H9 (cell line): ENCODE data around the gene PDXK. TPM values are rescaled to one million over a fixed set of nuclear protein-coding genes. Genes with fewer than 3 reads are reported as not detected.
A peak's percentile ranks its signal among the peaks of the same experiment; 100 is the strongest.

Source experiments
- DNase-seq: peaks from one replicate; pipeline ENCODE4 v3.0.0-alpha.2; 2017
- H2AFZ ChIP-seq: one replicate; pipeline ENCODE4 v1.6.1; 2013; ENCODE audit warnings: mild to moderate bottlenecking, low read length, control low read depth, moderate library complexity
- H2AK5ac ChIP-seq: 2 replicates; pipeline ENCODE4 v1.6.1; 2013; ENCODE audit warnings: low read length, control low read depth, mixed read lengths; ENCODE audit not compliant: insufficient read length
- H2BK120ac ChIP-seq: one replicate; pipeline ENCODE4 v1.6.1; 2013; ENCODE audit warnings: low read depth, mild to moderate bottlenecking, low read length, control low read depth, inconsistent platforms; ENCODE audit not compliant: poor library complexity, severe bottlenecking
- H2BK12ac ChIP-seq: 2 replicates; pipeline ENCODE4 v1.6.1; 2013; ENCODE audit warnings: low read length, control low read depth, mixed read lengths, low read depth; ENCODE audit not compliant: insufficient read length
- H2BK15ac ChIP-seq: 2 replicates; pipeline ENCODE4 v1.6.1; 2013; ENCODE audit warnings: low read depth, low read length, control low read depth
- H2BK20ac ChIP-seq: one replicate; pipeline ENCODE4 v1.6.1; 2013; ENCODE audit warnings: low read depth, mild to moderate bottlenecking, low read length, control low read depth, inconsistent platforms; ENCODE audit not compliant: poor library complexity, severe bottlenecking
- H2BK5ac ChIP-seq: 2 replicates; pipeline ENCODE4 v1.6.1; 2013; ENCODE audit warnings: low read length, control low read depth, mixed read lengths; ENCODE audit not compliant: insufficient read length
- H3K14ac ChIP-seq: 2 replicates; pipeline ENCODE4 v1.6.1; 2013; ENCODE audit warnings: low read length, control low read depth; ENCODE audit not compliant: insufficient read depth
- H3K18ac ChIP-seq: 2 replicates; pipeline ENCODE4 v1.6.1; 2013; ENCODE audit warnings: low read depth, mild to moderate bottlenecking, mixed read lengths, low read length, control low read depth; ENCODE audit not compliant: insufficient read length
- H3K23ac ChIP-seq: 2 replicates; pipeline ENCODE4 v1.6.1; 2013; ENCODE audit warnings: low read length, control low read depth, mixed read lengths, low read depth; ENCODE audit not compliant: insufficient read length
- H3K23me2 ChIP-seq: 2 replicates; pipeline ENCODE4 v1.6.1; 2013; ENCODE audit warnings: low read depth, mild to moderate bottlenecking, mixed read lengths, low read length, control low read depth; ENCODE audit not compliant: insufficient read length, poor library complexity, severe bottlenecking
- H3K27ac ChIP-seq: 2 replicates; pipeline ENCODE4 v1.5.1; 2013; ENCODE audit warnings: low read length, control low read depth, mixed read lengths, low read depth; ENCODE audit not compliant: insufficient read length
- H3K27me3 ChIP-seq: 2 replicates; pipeline ENCODE4 v1.6.1; 2013; ENCODE audit warnings: low read length, control low read depth, inconsistent platforms; ENCODE audit not compliant: insufficient read depth
- H3K4ac ChIP-seq: 2 replicates; pipeline ENCODE4 v1.6.1; 2013; ENCODE audit warnings: low read depth, mild to moderate bottlenecking, control low read depth, inconsistent platforms, low read length, moderate library complexity
- H3K4me1 ChIP-seq: 2 replicates; pipeline ENCODE4 v1.6.1; 2013; ENCODE audit warnings: low read length, control low read depth, inconsistent platforms; ENCODE audit not compliant: insufficient read depth
- H3K4me2 ChIP-seq: 2 replicates; pipeline ENCODE4 v1.6.1; 2013; ENCODE audit warnings: low read length, control low read depth, mixed read lengths; ENCODE audit not compliant: insufficient read length, insufficient read depth
- H3K56ac ChIP-seq: 2 replicates; pipeline ENCODE4 v1.6.1; 2013; ENCODE audit warnings: low read depth, mild to moderate bottlenecking, mixed read lengths, low read length, control low read depth; ENCODE audit not compliant: insufficient read length
- H3K79me1 ChIP-seq: 2 replicates; pipeline ENCODE4 v1.6.1; 2013; ENCODE audit warnings: low read depth, mild to moderate bottlenecking, moderate library complexity, low read length, control low read depth, inconsistent platforms; ENCODE audit not compliant: insufficient read depth, poor library complexity, severe bottlenecking
- H3K79me2 ChIP-seq: 2 replicates; pipeline ENCODE4 v1.6.1; 2013; ENCODE audit warnings: low read length, control low read depth, inconsistent platforms; ENCODE audit not compliant: insufficient read depth
- H3K9ac ChIP-seq: 2 replicates; pipeline ENCODE4 v1.6.1; 2013; ENCODE audit warnings: low read length, control low read depth, mixed read lengths; ENCODE audit not compliant: insufficient read length; ENCODE audit errors: extremely low read depth
- H3K9me3 ChIP-seq: one replicate; pipeline ENCODE4 v1.6.1; 2013; ENCODE audit warnings: low read depth, low read length, inconsistent platforms; ENCODE audit not compliant: control insufficient read depth
- H3T11ph ChIP-seq: one replicate; pipeline ENCODE4 v1.6.1; 2013; ENCODE audit warnings: mild to moderate bottlenecking, low read length, control low read depth, inconsistent platforms
- H4K20me1 ChIP-seq: one replicate; pipeline ENCODE4 v1.6.1; 2013; ENCODE audit not compliant: control insufficient read depth, insufficient read length, insufficient read depth
- H4K5ac ChIP-seq: 2 replicates; pipeline ENCODE4 v1.6.1; 2013; ENCODE audit warnings: low read depth, mild to moderate bottlenecking, mixed read lengths, low read length, control low read depth; ENCODE audit not compliant: insufficient read length
- H4K8ac ChIP-seq: replicated peaks from 2 replicates; pipeline ENCODE4 v1.6.1; 2013; ENCODE audit warnings: low read length, control low read depth, mixed read lengths, low read depth; ENCODE audit not compliant: insufficient read length
- H4K91ac ChIP-seq: 2 replicates; pipeline ENCODE4 v1.6.1; 2013; ENCODE audit warnings: low read depth, mild to moderate bottlenecking, moderate library complexity, mixed read lengths, low read length, control low read depth; ENCODE audit not compliant: insufficient read length
- H3K27ac Mint-ChIP-seq, 3 experiments: 2 replicates in 2 of 3; 3 replicates in 1 of 3; pipeline ENCODE4 v1.8.0; 2020 to 2021; ENCODE audit warnings: mixed read lengths in 3 of 3, mild to moderate bottlenecking in 1 of 3, moderate library complexity in 1 of 3
- H3K27me3 Mint-ChIP-seq: 2 replicates; pipeline ENCODE4 v1.8.0; 2021; ENCODE audit warnings: low read depth, mild to moderate bottlenecking, moderate library complexity, mixed read lengths
- H3K36me3 Mint-ChIP-seq, 3 experiments: 2 replicates in 2 of 3; 3 replicates in 1 of 3; pipeline ENCODE4 v1.8.0; 2020 to 2021; ENCODE audit warnings: low read depth in 3 of 3, mixed read lengths in 3 of 3; ENCODE audit not compliant: insufficient read depth in 1 of 3
- H3K4me1 Mint-ChIP-seq, 2 experiments: 2 replicates each; pipeline ENCODE4 v1.8.0; 2020; ENCODE audit warnings: mixed read lengths in 2 of 2
- H3K4me3 Mint-ChIP-seq, 2 experiments: 2 replicates in 1 of 2; 3 replicates in 1 of 2; pipeline ENCODE4 v1.8.0; 2020 to 2021; ENCODE audit warnings: mild to moderate bottlenecking in 2 of 2, mixed read lengths in 2 of 2, moderate library complexity in 1 of 2
- H3K9me3 Mint-ChIP-seq, 2 experiments: 2 replicates in 1 of 2; 3 replicates in 1 of 2; pipeline ENCODE4 v1.8.0; 2020; ENCODE audit warnings: mild to moderate bottlenecking in 2 of 2, mixed read lengths in 2 of 2, moderate library complexity in 1 of 2
- CTCF ChIP-seq: fragments of 200-600 bp; sonication (generic); conservative IDR thresholded peaks from 3 replicates; pipeline ENCODE4 v1.8.0; 2021; ENCODE audit warnings: antibody characterized with exemption, mild to moderate bottlenecking
- WGBS: extraction: QIAGEN DNeasy Blood & Tissue Kit; methylation state at CpG from one replicate; pipeline ENCODE4 v1.1.7; 2013; ENCODE audit warnings: missing lambda C conversion rate, low lambda C conversion rate, mixed read lengths; ENCODE audit not compliant: insufficient read length; ENCODE audit errors: extremely low coverage; 5-methylcytosine and 5-hydroxymethylcytosine counted together
- total RNA-seq: library from RNA; stranded (reverse); gene quantifications from 2 replicates; pipeline ENCODE4 v1.2.1, GENCODE V29; 2021

PDXK gene
- total RNA-seq, 1 experiment from 2014 or later: 109 TPM

- H3K27me3 ChIP-seq: no peaks in the 10 kb centered on the region
- no peaks in the 10 kb centered on the region for H3K79me2 ChIP-seq
- Mint-ChIP-seq H3K4me3 (no peak overlapping the region), H3K27ac (peak overlapping the region in 1 of 3 experiments; percentile 44; a peak in 2 of 7 replicates), H3K36me3 (peaks cover 8 to 28% (median 14%) of the 10 kb centered on the region in 3 experiments), H3K4me1 (peaks cover under 1 to 5% of the 10 kb centered on the region in 2 experiments; a peak in 1 of 4 replicates), H3K9me3 (peaks cover 0 to 3% of the 10 kb centered on the region in 2 experiments; a peak in 1 of 5 replicates), H3K27me3 (no peaks in the 10 kb centered on the region)
- no peaks in the 10 kb centered on the region for H3K9me3 ChIP-seq
- H4K8ac ChIP-seq: no peak overlapping the region
- WGBS: no CpG with 5 or more reads among the region's 15 CpGs
- H3K9ac ChIP-seq: no peak overlapping the region
- no peaks in the 10 kb centered on the region for H3K23me2 ChIP-seq
- H3K79me1 ChIP-seq: no peaks in the 10 kb centered on the region
- H3K4me2 ChIP-seq: no peak overlapping the region
- no peak overlapping the region for H3K23ac ChIP-seq
- TF ChIP-seq CTCF: no peak
- H2AFZ ChIP-seq: no peak overlapping the region
- no peak overlapping the region for H2BK5ac ChIP-seq
- H3K27ac ChIP-seq: no peak overlapping the region
- H3T11ph ChIP-seq: no peak overlapping the region
- no peak overlapping the region for H2BK15ac ChIP-seq
- H3K18ac ChIP-seq: no peak overlapping the region
- no peak overlapping the region for H4K91ac ChIP-seq
- no peak overlapping the region for H3K4ac ChIP-seq
- H2BK12ac ChIP-seq: no peak overlapping the region
- DNase-seq: no peak
- H4K20me1 ChIP-seq: no peaks in the 10 kb centered on the region
- no peak overlapping the region for H3K14ac ChIP-seq
- no peaks in the 10 kb centered on the region for H3K4me1 ChIP-seq
- H2BK20ac ChIP-seq: no peak overlapping the region
- no peak overlapping the region for H2AK5ac ChIP-seq
- H3K56ac ChIP-seq: no peak overlapping the region
- H2BK120ac ChIP-seq: no peak overlapping the region
- H4K5ac ChIP-seq: no peak overlapping the region
These were observed 43.6 kb downstream of the PDXK start for GRCh38 chr21:43762303-43763128.
